Measurements from ENCODE around the gene DLG3. TPM values are rescaled to one million over a fixed set of nuclear protein-coding genes. Genes with fewer than 3 reads are reported as not detected.

Gene DLG3
- total RNA-seq, 1 experiment from 2014 or later, result 71.2 TPM

DNA sequence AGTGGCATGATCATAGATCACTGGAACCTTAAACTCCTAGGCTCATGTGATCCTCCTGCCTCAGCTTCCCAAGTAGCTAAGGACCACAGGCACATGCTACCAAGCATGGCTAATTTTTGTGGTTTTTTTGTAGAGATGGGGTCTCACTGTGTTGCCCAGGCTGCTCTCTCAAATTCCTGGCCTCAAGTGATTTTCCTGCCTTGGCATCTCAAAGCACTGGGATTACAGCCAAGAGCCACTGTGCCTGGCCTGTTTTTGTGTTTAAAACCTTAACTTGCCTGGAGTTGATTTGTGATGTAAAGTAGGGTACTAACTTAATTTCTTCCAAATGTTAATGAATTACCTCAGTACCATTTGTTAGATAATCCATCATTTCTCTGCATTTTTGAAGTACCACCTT, 22.3 kb downstream of the DLG3 start:
- Histone ChIP-seq H4K91ac (ENCODE audit: insufficient read length, low read depth, low read length) (no peak overlapping the region), H2BK5ac (ENCODE audit: insufficient read length, low read length) (no peak overlapping the region), H3K4me2 (ENCODE audit: insufficient read depth, insufficient read length, low read length) (no peak overlapping the region), H3K27ac (ENCODE audit: insufficient read length, low read depth, low read length) (no peak overlapping the region), H4K20me1 (ENCODE audit: control insufficient read depth, insufficient read depth, insufficient read length) (no peaks in the 10 kb centered on the region), H3K79me2 (ENCODE audit: insufficient read depth, low read length) (peaks cover 8% of the 10 kb centered on the region; the same call in 1 of the 2 replicates), H3K4ac (ENCODE audit: low read depth, low read length) (no peak overlapping the region), H4K5ac (ENCODE audit: insufficient read length, low read depth, low read length) (no peak overlapping the region), H3K4me1 (ENCODE audit: insufficient read depth, low read length) (no peaks in the 10 kb centered on the region), H2BK120ac (ENCODE audit: low read depth, low read length, poor library complexity, severe bottlenecking) (no peak overlapping the region), H2BK12ac (ENCODE audit: insufficient read length, low read depth, low read length) (no peak overlapping the region), H3K56ac (ENCODE audit: insufficient read length, low read depth, low read length) (no peak overlapping the region), H3K14ac (ENCODE audit: insufficient read depth, low read length) (no peak overlapping the region), H3K9ac (ENCODE audit: extremely low read depth, insufficient read length, low read length) (no peak overlapping the region), H2BK15ac (ENCODE audit: low read depth, low read length) (no peak overlapping the region), H3K27me3 (ENCODE audit: insufficient read depth, low read length) (no peaks in the 10 kb centered on the region), H2AK5ac (ENCODE audit: insufficient read length, low read length) (no peak overlapping the region), H3K79me1 (ENCODE audit: insufficient read depth, low read depth, low read length, poor library complexity, severe bottlenecking) (no peaks in the 10 kb centered on the region), H3K18ac (ENCODE audit: insufficient read length, low read depth, low read length) (no peak overlapping the region), H3K23me2 (ENCODE audit: insufficient read length, low read depth, low read length, poor library complexity, severe bottlenecking) (no peaks in the 10 kb centered on the region), H2AFZ (ENCODE audit: low read length) (no peak overlapping the region), H3K9me3 (ENCODE audit: control insufficient read depth, low read depth, low read length) (peaks cover 6% of the 10 kb centered on the region), H3K23ac (ENCODE audit: insufficient read length, low read depth, low read length) (no peak overlapping the region), H2BK20ac (ENCODE audit: low read depth, low read length, poor library complexity, severe bottlenecking) (no peak overlapping the region), H4K8ac (replicated peaks; ENCODE audit: insufficient read length, low read depth, low read length) (no peak overlapping the region), H3T11ph (ENCODE audit: low read length) (no peak overlapping the region)
- H3K4me1 Mint-ChIP-seq, result peaks cover 8 to 14% of the 10 kb centered on the region in 2 experiments
- peaks cover 10 to 43% (median 39%) of the 10 kb centered on the region in 3 experiments; a peak in 6 of 7 replicates for H3K36me3 Mint-ChIP-seq (ENCODE audit: insufficient read depth in 1 of 3, low read depth in 3 of 3)
- TF ChIP-seq, protein P1, sequence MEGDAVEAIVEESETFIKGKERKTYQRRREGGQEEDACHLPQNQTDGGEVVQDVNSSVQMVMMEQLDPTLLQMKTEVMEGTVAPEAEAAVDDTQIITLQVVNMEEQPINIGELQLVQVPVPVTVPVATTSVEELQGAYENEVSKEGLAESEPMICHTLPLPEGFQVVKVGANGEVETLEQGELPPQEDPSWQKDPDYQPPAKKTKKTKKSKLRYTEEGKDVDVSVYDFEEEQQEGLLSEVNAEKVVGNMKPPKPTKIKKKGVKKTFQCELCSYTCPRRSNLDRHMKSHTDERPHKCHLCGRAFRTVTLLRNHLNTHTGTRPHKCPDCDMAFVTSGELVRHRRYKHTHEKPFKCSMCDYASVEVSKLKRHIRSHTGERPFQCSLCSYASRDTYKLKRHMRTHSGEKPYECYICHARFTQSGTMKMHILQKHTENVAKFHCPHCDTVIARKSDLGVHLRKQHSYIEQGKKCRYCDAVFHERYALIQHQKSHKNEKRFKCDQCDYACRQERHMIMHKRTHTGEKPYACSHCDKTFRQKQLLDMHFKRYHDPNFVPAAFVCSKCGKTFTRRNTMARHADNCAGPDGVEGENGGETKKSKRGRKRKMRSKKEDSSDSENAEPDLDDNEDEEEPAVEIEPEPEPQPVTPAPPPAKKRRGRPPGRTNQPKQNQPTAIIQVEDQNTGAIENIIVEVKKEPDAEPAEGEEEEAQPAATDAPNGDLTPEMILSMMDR (conservative IDR thresholded peaks at IDR 0.05), result no peak
- no peak for DNase-seq
- H3K4me3 Mint-ChIP-seq, result no peak overlapping the region
- no peaks in the 10 kb centered on the region for H3K27me3 Mint-ChIP-seq (ENCODE audit: low read depth)
- H3K9me3 Mint-ChIP-seq, result peaks cover 45 to 53% of the 10 kb centered on the region in 2 experiments
- no peak overlapping the region for H3K27ac Mint-ChIP-seq

Data from H9 (cell line).